IMR-90 (cell line): ENCODE measurements around the gene C6orf136. TPM values are rescaled to one million over a fixed set of nuclear protein-coding genes. Genes with fewer than 3 reads are reported as not detected.

ENCODE experiments used
- ATAC-seq: fragments of 200-7000 bp; cut with Tn5 transposase; 2 replicates; pipeline ENCODE4 v1.9.1; 2020; ENCODE audit warnings: low read depth, mild to moderate bottlenecking, moderate library complexity
- BruUV-seq: library from RNA; stranded (reverse); fragments of 400-500 nt; replicated peaks from 2 replicates; lab custom pipeline; 2021; lab: Mats Ljungman, UMichigan
- CTCF ChIA-PET: fragments of 300-600 bp; formaldehyde crosslinking; extraction: SDS; loops from one replicate; lab custom pipeline; 2021; ENCODE audit warnings: antibody characterized with exemption; lab: Yijun Ruan, JAX
- POLR2A ChIA-PET: fragments of 300-600 bp; sonication (Branson Sonifier 250); formaldehyde crosslinking; loops from one replicate; lab custom pipeline; 2022; ENCODE audit warnings: antibody characterized with exemption; ENCODE audit not compliant: unreplicated experiment; lab: Charles Lee
- DNase-seq: peaks from one replicate; pipeline ENCODE4 v3.0.0; 2013
- H2AFZ ChIP-seq: replicated peaks from 2 replicates; pipeline ENCODE3; 2013; ENCODE audit warnings: low read length, mild to moderate bottlenecking; ENCODE audit not compliant: poor library complexity
- H2AK5ac ChIP-seq: 2 replicates; pipeline ENCODE4 v1.6.1; 2013; ENCODE audit warnings: low read depth, low read length, inconsistent platforms
- H2AK9ac ChIP-seq: replicated peaks from 2 replicates; pipeline ENCODE3; 2013; ENCODE audit warnings: mild to moderate bottlenecking, low read depth, low read length, moderate library complexity; ENCODE audit not compliant: poor library complexity
- H2BK120ac ChIP-seq: 2 replicates; pipeline ENCODE4 v1.6.1; 2013; ENCODE audit warnings: low read depth, low read length, inconsistent platforms
- H2BK15ac ChIP-seq: 3 replicates; pipeline ENCODE4 v1.6.1; 2013; ENCODE audit warnings: low read depth, low read length, inconsistent platforms
- H2BK20ac ChIP-seq: 2 replicates; pipeline ENCODE4 v1.6.1; 2013; ENCODE audit warnings: low read depth, mild to moderate bottlenecking, inconsistent platforms, low read length, moderate library complexity
- H2BK5ac ChIP-seq: 2 replicates; pipeline ENCODE4 v1.6.1; 2013; ENCODE audit warnings: mild to moderate bottlenecking, low read depth, low read length, inconsistent platforms; ENCODE audit not compliant: poor library complexity, severe bottlenecking
- H3K14ac ChIP-seq: replicated peaks from 2 replicates; pipeline ENCODE4 v1.6.1; 2013; ENCODE audit warnings: low read depth, low read length, inconsistent platforms
- H3K18ac ChIP-seq: 2 replicates; pipeline ENCODE4 v1.6.1; 2013; ENCODE audit warnings: low read depth, low read length, control low read depth
- H3K23ac ChIP-seq: 2 replicates; pipeline ENCODE4 v1.6.1; 2013; ENCODE audit warnings: low read depth, low read length, inconsistent platforms
- H3K27ac ChIP-seq: 2 replicates; pipeline ENCODE4 v1.5.1; 2013; ENCODE audit warnings: mild to moderate bottlenecking, control low read depth, low read length; ENCODE audit not compliant: insufficient read depth
- H3K27me3 ChIP-seq: 2 replicates; pipeline ENCODE4 v1.6.1; 2013; ENCODE audit warnings: low read length; ENCODE audit not compliant: control insufficient read depth, insufficient read depth
- H3K36me3 ChIP-seq: 2 replicates; pipeline ENCODE4 v1.6.1; 2013; ENCODE audit warnings: low read length, mixed read lengths; ENCODE audit not compliant: control insufficient read depth, insufficient read depth
- H3K4ac ChIP-seq: 2 replicates; pipeline ENCODE4 v1.6.1; 2013; ENCODE audit warnings: low read depth, low read length, inconsistent platforms
- H3K4me1 ChIP-seq: 2 replicates; pipeline ENCODE4 v1.6.1; 2013; ENCODE audit warnings: low read length, mixed read lengths; ENCODE audit not compliant: control insufficient read depth, insufficient read depth
- H3K4me2 ChIP-seq: 2 replicates; pipeline ENCODE4 v1.6.1; 2013; ENCODE audit warnings: low read depth, mild to moderate bottlenecking, control low read depth, low read length, moderate library complexity
- H3K4me3 ChIP-seq: 2 replicates; pipeline ENCODE4 v1.5.1; 2013; ENCODE audit warnings: low read depth, mild to moderate bottlenecking, control low read depth, low read length, moderate library complexity; ENCODE audit not compliant: insufficient read depth
- H3K56ac ChIP-seq: 2 replicates; pipeline ENCODE4 v1.6.1; 2013; ENCODE audit warnings: low read length, inconsistent platforms; ENCODE audit not compliant: insufficient read depth; ENCODE audit errors: extremely low read depth
- H3K79me1 ChIP-seq, 2 experiments: 2 replicates each; pipeline ENCODE4 v1.6.1; 2013; ENCODE audit warnings: low read length in 2 of 2, inconsistent platforms in 1 of 2, low read depth in 1 of 2
- H3K9ac ChIP-seq: 2 replicates; pipeline ENCODE4 v1.6.1; 2013; ENCODE audit warnings: low read depth, low read length, control low read depth
- H3K9me1 ChIP-seq: 2 replicates; pipeline ENCODE4 v1.6.1; 2013; ENCODE audit warnings: low read length, inconsistent platforms; ENCODE audit not compliant: insufficient read depth
- H3K9me3 ChIP-seq: 2 replicates; pipeline ENCODE4 v1.6.1; 2013; ENCODE audit warnings: low read length; ENCODE audit not compliant: control insufficient read depth, insufficient read depth
- H4K20me1 ChIP-seq: 2 replicates; pipeline ENCODE4 v1.6.1; 2013; ENCODE audit warnings: low read length, inconsistent platforms; ENCODE audit not compliant: insufficient read depth
- H4K5ac ChIP-seq: 2 replicates; pipeline ENCODE4 v1.6.1; 2013; ENCODE audit warnings: mild to moderate bottlenecking, low read depth, low read length, control low read depth
- H4K8ac ChIP-seq, 2 experiments: 2 replicates each; pipeline ENCODE4 v1.6.1; 2013; ENCODE audit warnings: low read depth in 2 of 2, low read length in 2 of 2, control low read depth in 1 of 2, inconsistent platforms in 1 of 2
- H4K91ac ChIP-seq: 2 replicates; pipeline ENCODE4 v1.6.1; 2013; ENCODE audit warnings: low read depth, low read length, inconsistent platforms; ENCODE audit not compliant: insufficient read depth
- FOS ChIP-seq: fragments of 150-350 bp; IDR thresholded peaks from 2 replicates; pipeline ENCODE4 v1.6.1; 2016; ENCODE audit warnings: low read depth, low read length
- MAZ ChIP-seq: IDR thresholded peaks from 2 replicates; pipeline ENCODE4 v1.6.1; 2012; ENCODE audit warnings: low read depth, mild to moderate bottlenecking, low read length, improper control_type of control experiment, moderate library complexity, borderline replicate concordance
- RFX5 ChIP-seq: IDR thresholded peaks from 2 replicates; pipeline ENCODE4 v1.8.0; 2012; ENCODE audit warnings: low read depth, mild to moderate bottlenecking, low read length, moderate library complexity
- WGBS, 2 experiments: methylation state at CpG; one replicate each; pipeline versions ENCODE4 v1.1.5 to v1.1.7; 2013; ENCODE audit warnings: missing lambda C conversion rate in 2 of 2; ENCODE audit not compliant: insufficient read length in 1 of 2; ENCODE audit errors: extremely low coverage in 2 of 2; 5-methylcytosine and 5-hydroxymethylcytosine counted together
- dilution Hi-C: fragments of 300-500 bp; cut with HindIII; formaldehyde crosslinking; loops from one replicate; pipeline ENCODE4 v1.14.3; 2018; ENCODE audit warnings: low sequenced_read_pairs; ENCODE audit not compliant: unreplicated experiment
- in situ Hi-C: fragments of 300-500 bp; cut with MboI; formaldehyde crosslinking; loops from 3 replicates; pipeline ENCODE4 v1.14.3; 2019; ENCODE audit warnings: low sequenced_read_pairs, inconsistent platforms, mixed read lengths
- intact Hi-C: fragments of 100-400 bp; cut with micrococcal nuclease; formaldehyde crosslinking; loops from 2 replicates; pipeline ENCODE4 v1.10.0; 2022
- polyA plus RNA-seq, 3 experiments: library from polyadenylated mRNA; depleted of rRNA; stranded (reverse); fragments of >200 nt; gene quantifications; 2 replicates each; pipeline ENCODE4 v1.2.3, GENCODE V29; 2012; ENCODE audit warnings: low replicate concordance in 1 of 3
- total RNA-seq: library from RNA; depleted of rRNA; stranded (reverse); fragments of >200 nt; gene quantifications from 2 replicates; pipeline ENCODE4 v1.2.3, GENCODE V29; 2012

C6orf136 gene
- total and polyA plus RNA-seq, 2 of the 4 experiments (the other 2 are of a cell fraction): 1.1 to 11.7 TPM

DNA sequence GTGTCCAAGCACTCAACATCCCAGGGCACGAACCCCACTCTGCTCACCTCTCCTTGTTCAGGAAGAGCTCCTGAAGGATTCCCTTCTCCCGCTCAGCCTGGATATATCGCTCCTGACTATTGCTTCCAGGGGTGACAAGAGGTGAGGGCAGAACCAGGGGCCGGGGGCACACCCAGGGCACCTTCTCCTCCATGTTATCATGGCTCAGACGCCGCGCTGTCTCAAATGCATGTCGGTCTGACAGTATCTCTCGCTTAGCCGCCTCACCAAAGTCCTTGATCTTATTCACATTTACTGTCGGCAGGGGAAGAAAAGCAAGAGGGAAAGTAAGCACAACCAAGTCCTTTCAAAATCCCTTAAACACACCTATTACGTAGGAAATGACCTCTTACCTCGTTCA lies 43.0 kb upstream of the C6orf136 start:
- no TSS peak for BruUV-seq
- Histone ChIP-seq H4K91ac (no peak overlapping the region), H2AK5ac (no peak overlapping the region), H3K4me3 (no peak overlapping the region), H4K20me1 (peaks cover 59% of the 10 kb centered on the region), H2BK15ac (no peak overlapping the region), H3K27ac (no peak overlapping the region), H3K9ac (no peak overlapping the region), H2BK20ac (no peak overlapping the region), H2AFZ (no peak overlapping the region), H4K8ac (no peak overlapping the region), H2BK120ac (no peak overlapping the region), H3K14ac (no peak overlapping the region), H3K18ac (no peak overlapping the region), H3K23ac (no peak overlapping the region), H3K9me1 (0 out of 2 replicates have a peak, but pooled peaks cover 5% of the 10 kb centered on the region), H3K4ac (no peak overlapping the region), H3K36me3 (peaks cover 76% of the 10 kb centered on the region), H4K5ac (no peak overlapping the region), H2AK9ac (no peak overlapping the region), H3K56ac (no peak overlapping the region), H3K4me2 (no peak overlapping the region), H3K9me3 (no peaks in the 10 kb centered on the region), H3K27me3 (no peaks in the 10 kb centered on the region), H3K4me1 (no peaks in the 10 kb centered on the region), H2BK5ac (no peak overlapping the region), H3K79me1 (peaks cover 12 to 45% of the 10 kb centered on the region in 2 experiments; a peak in 3 of 4 replicates)
- ATAC-seq (no peak), DNase-seq (no peak)
- POLR2A ChIA-PET: interaction anchor here (0.6 kb wide), 1 partner anchor 10 kb away, joined by 3 read pairs; no protein-coding TSS in a partner anchor
- CTCF ChIA-PET: no interaction called here
- WGBS, 2 experiments: 96% methylated on average over 4 of the region's 13 CpGs; no CpG with 5 or more reads in 1 of the 2 experiments
- intact Hi-C loops (no loop called here), dilution Hi-C loops (no loop called here), in situ Hi-C loops (no loop called here)
- TF ChIP-seq RFX5 (no peak), FOS (no peak), MAZ (no peak)
